Activated naive CD4-positive, alpha-beta T cell treated with anti-CD3 and anti-CD28 coated beads, Interleukin-2, amount 50 U/mL, for 72 hours (primary cell): ENCODE measurements around the gene OLFML2B. TPM values are rescaled to one million over a fixed set of nuclear protein-coding genes. Genes with fewer than 3 reads are reported as not detected.
"Not testable (repeated sequence)": the region's sequence is repeated elsewhere in the genome, so short reads cannot be mapped to it uniquely, and the experiment has no call there.

Source experiments
- ATAC-seq, 2 donors: fragments of 150-1000 bp; cut with Tn5 transposase; 2 replicates each; pipeline ENCODE4 v1.10.0; 2021; ENCODE audit warnings: mild to moderate bottlenecking in 2 of 2, moderate library complexity in 2 of 2
- DNase-seq, 2 donors: peaks; one replicate each; pipeline ENCODE4 v3.0.0; 2021 to 2022; ENCODE audit warnings: low spot score in 2 of 2
- H3K27ac Mint-ChIP-seq, 2 donors: one replicate each; pipeline ENCODE4 v1.8.0; 2022; ENCODE audit warnings: mild to moderate bottlenecking in 2 of 2, mixed read lengths in 2 of 2
- H3K36me3 Mint-ChIP-seq, 2 donors: one replicate each; pipeline ENCODE4 v1.8.0; 2022; ENCODE audit warnings: mixed read lengths in 2 of 2
- H3K9me3 Mint-ChIP-seq, 2 donors: one replicate each; pipeline ENCODE4 v1.8.0; 2022; ENCODE audit warnings: mixed read lengths in 2 of 2
- total RNA-seq, 2 donors: library from RNA; stranded (reverse); gene quantifications; one replicate each; pipeline ENCODE4 v1.2.3, GENCODE V29; 2022

OLFML2B gene
- total RNA-seq = under 1 TPM; 0.14 to 0.18 TPM

DNA sequence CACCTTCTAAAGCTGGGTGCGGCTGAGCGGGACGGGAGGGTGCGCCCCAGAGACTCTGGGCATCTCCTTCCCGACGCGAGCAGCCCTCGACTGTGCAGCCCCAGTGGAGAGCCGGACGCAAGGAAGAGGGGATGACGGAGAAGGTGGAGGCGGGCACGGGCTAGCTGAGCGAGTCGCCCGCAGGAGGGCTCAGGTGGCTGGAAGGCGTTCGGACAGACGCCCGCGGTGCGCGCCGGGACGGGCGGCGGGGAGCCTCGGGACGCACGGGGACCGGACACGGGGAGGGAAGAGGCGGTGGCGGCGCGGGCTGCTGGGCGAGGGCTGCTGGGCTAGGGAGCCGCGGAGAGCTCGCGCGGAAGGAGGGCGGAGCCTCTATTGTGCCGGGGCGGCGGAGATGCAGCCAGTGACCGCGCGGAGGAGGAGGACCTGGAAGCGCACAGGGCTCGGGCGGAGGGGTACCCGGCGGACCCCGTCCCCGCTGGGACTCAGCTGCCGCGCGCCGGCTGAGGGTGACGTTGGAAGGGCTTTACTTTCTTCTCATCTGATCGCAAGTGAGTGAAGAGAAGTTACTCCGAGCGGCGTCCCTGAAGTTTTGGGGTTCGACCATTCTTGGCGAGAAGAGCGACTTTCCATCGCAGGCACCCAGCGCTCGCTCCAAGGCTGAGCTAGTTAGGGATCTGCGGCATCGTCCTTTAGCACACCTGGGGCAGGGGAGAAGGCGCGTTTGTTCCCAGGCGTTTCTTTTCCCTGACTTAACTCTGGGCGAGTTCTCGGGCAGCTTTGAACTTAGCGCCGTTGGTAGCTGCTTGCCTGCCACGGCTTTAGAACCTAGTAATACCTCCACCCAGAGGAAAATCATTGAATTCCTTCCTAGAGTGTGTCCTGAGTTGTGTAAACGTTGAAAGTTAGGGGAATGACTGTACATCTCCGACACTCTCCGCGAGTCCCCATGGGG lies at the start of gene OLFML2B:
Gene OLFML2B (minus strand): TSS at position 323 of the 955 bp plus-strand sequence. CDS start 439 bp downstream, outside the sequence.
- peaks cover 0 to 4% of the 10 kb centered on the region in 2 donors for H3K36me3 Mint-ChIP-seq
- peak in 1 of 2 donors; percentile 69 for DNase-seq
- no peaks in the 10 kb centered on the region for H3K9me3 Mint-ChIP-seq
- no peak within 1 kb of the TSS for H3K27ac Mint-ChIP-seq
- peak; percentile 93 to 97 for ATAC-seq

DNA sequence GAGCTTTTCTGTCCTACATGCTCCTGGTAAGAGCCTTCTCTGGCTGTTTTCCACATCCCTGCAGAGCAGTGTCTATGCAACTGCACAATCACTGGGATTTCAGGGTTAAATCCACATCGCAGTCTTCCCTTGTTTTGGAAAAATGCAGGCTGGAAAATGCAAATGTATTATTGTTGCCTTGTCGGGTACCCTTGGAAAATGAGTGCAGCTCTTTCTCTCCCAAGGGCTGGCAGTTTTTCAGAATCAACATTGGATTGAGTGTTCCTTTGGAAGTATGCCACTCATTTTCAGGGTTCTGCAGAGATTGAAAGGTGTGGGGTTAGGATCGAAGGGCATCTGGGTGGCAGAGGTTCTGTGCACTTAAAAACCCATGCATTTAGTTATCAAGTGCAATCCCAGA lies 49.1 kb upstream of the OLFML2B start:
- no peaks in the 10 kb centered on the region for H3K9me3 Mint-ChIP-seq
- no peaks in the 10 kb centered on the region for H3K36me3 Mint-ChIP-seq
- ATAC-seq = no peak
- DNase-seq = no peak
- no peak overlapping the region for H3K27ac Mint-ChIP-seq

GRCh38 chr1:162070825-162071224 lies 47.2 kb upstream of the OLFML2B start:
- Mint-ChIP-seq H3K9me3 (no peaks in the 10 kb centered on the region), H3K36me3 (no peaks in the 10 kb centered on the region), H3K27ac (no peak overlapping the region)
- ATAC-seq (no peak), DNase-seq (no peak)

DNA sequence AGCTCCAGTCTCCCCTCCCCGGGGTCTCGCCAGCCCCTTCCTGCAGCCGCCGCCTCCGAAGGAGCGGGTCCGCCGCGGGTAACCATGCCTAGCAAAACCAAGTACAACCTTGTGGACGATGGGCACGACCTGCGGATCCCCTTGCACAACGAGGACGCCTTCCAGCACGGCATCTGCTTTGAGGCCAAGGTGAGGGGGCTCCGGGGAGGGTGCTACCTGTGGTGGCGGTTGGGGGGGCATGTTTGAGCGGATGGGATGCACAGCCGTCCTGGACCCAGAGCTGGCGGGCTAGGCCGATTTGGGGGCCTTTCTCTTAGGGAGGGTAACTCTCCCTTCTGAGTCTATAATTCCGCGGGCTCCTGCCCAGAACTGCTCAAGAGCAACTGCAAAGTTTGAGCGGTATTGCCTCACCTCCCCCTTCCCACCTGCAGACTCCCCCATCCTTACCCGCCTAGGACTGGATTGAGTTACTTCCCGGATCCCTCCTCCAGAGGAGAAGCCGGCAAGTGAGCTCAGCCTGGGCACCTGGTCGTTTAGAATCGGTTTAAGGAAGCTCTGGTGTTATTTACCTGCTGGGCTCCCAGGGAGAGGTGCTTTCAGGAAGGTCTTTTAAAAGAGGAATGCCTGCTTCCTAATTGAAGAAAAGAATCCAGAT lies 46.6 kb upstream of the OLFML2B start:
- DNase-seq (no peak), ATAC-seq (no peak)
- Mint-ChIP-seq H3K36me3 (no peaks in the 10 kb centered on the region), H3K27ac (no peak overlapping the region), H3K9me3 (no peaks in the 10 kb centered on the region)

- no peak within 1 kb of the TSS for H3K27ac Mint-ChIP-seq
- DNase-seq (peak; percentile 82 to 86), ATAC-seq (peak; percentile 99)
- H3K36me3 Mint-ChIP-seq = no peaks in the 10 kb centered on the region
- no peaks in the 10 kb centered on the region for H3K9me3 Mint-ChIP-seq
Observed at GRCh38 chr1:162069334-162070093, 45.8 kb upstream of the OLFML2B start, which contains the start of gene NOS1AP. TSS of gene NOS1AP (plus strand) at chr1:162069691. CDS start at chr1:162070178, 487 bp downstream.

- H3K9me3 Mint-ChIP-seq = no peaks in the 10 kb centered on the region
- H3K36me3 Mint-ChIP-seq = no peaks in the 10 kb centered on the region
- H3K27ac Mint-ChIP-seq = no peak overlapping the region
- DNase-seq = no peak
- no peak for ATAC-seq
Observed at GRCh38 chr1:162068301-162068700, 44.6 kb upstream of the OLFML2B start.

DNA sequence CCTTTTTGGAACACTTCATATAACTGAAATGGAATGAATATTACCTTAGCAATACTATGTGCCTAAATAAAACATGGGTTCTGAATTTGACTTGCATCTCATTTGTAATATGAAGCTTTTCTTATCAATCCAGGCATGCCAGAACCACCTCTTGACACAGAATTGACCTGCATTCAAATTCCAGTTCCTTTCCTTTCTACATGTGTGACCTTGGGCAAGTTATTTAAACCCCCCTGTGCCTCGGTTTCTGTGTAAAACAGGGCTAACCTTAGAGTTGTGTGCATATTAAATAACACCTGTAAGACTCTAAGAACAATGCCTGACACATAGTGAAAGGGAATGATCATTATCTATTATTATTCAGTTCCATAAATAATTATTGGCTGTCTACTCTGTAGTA lies 43.8 kb upstream of the OLFML2B start:
- Mint-ChIP-seq H3K36me3 (no peaks in the 10 kb centered on the region), H3K9me3 (no peaks in the 10 kb centered on the region), H3K27ac (no peak overlapping the region)
- no peak for ATAC-seq
- DNase-seq = no peak

DNA sequence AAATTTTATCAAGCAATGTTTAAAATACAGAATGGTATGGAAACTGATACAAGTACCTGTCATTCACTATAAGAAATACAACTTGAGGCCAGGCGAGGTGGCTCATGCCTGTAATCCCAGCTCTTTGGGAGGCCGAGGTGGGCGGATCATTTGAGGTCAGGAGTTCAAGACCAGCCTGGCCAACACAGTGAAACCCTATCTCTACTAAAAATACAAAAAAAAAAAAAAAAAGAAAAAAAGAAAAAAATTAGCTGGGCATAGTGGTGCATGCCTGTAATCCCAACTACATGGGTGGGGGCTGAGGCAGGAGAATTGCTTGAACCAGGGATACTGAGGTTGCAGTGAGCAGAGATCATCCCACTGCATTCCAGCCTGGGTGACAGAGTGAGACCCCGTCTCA lies 43.2 kb upstream of the OLFML2B start:
- DNase-seq, H3K36me3 Mint-ChIP-seq, H3K9me3 Mint-ChIP-seq, H3K27ac Mint-ChIP-seq, ATAC-seq: not testable (repeated sequence)

DNA sequence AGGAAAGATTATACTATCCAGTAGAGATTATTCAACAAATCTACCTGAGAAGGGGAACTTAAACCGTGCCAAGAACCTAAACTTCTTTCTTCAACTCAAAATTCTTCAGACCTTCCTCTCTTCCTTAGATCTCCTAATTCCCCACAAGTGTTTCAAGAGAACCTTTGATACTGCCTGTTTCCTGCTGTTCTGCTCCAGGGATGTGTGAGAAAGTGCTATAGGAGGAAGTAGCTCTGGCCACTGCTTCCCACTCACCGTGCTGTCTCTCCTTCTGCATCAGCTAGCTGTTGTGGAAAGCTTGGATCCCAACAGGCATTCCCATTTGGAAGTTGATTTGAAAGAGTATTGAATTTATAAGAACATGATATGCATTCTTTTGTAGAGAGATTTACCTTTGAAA lies 41.3 kb upstream of the OLFML2B start:
- H3K27ac Mint-ChIP-seq = no peak overlapping the region
- no peak for DNase-seq
- H3K9me3 Mint-ChIP-seq = no peaks in the 10 kb centered on the region
- ATAC-seq = no peak
- H3K36me3 Mint-ChIP-seq = no peaks in the 10 kb centered on the region

DNA sequence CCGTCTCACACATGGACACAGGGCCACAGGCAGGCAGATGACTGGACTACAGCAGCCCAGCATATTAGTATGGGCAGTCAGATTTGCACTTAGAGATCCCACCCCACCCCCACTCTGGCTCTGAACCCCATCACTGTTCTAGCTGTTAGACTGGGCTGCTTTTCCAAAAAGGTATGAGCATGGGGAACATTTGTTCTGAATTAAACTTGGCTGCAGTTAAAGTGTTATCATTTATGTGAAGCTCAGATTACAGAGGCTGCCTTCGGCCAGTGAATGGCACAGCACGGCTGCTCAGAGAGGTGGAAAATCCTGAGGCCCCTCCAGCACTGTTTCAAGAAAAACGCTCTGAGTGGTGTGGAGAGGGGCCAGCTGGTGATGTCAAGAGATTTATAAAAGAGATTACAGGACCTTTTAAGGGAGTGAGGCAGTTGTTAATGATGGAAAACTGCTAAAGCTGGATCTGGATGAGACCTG lies 38.9 kb upstream of the OLFML2B start:
- DNase-seq (no peak), ATAC-seq (no peak)
- Mint-ChIP-seq H3K27ac (no peak overlapping the region), H3K36me3 (no peaks in the 10 kb centered on the region), H3K9me3 (no peaks in the 10 kb centered on the region)

DNA sequence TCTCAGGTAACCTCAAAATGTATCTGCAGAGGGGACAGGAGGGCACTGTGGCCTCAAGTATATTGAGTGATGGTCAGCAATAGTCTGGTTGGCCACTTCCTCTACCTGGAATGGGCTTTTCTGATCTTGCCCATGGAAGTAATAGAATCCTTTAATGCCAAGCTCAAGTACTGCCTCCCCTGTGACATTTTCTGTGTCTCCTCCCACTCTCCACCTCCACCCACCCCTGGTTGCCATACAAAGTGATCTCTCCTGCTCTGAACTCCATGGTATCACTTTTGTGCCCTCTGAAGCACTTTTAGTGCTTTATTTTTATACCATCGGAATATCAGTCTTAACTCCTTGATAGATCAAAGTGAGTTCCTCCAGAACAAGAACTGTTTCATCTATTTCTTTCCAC lies 36.6 kb upstream of the OLFML2B start:
- H3K27ac Mint-ChIP-seq = no peak overlapping the region
- no peaks in the 10 kb centered on the region for H3K9me3 Mint-ChIP-seq
- no peaks in the 10 kb centered on the region for H3K36me3 Mint-ChIP-seq
- ATAC-seq = no peak
- DNase-seq = no peak

DNA sequence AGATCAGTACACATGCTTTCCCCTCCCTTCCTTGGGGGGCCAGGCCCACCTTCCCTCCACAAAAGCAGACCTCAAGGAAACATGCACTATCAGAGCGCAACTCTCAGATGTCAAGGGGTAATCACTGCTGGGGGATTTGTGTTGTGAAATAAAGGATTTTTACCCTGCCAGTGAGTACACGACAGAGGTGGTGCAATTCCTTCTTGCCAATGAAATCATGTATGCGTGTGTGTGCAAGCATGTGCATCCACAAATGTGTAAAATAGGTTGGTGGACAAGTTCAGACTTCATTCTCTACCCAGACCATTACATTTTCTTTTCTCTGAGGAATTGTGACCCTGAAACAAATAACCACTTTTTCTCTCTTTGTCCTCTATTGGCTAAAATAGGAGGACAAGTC lies 36.1 kb upstream of the OLFML2B start:
- H3K27ac Mint-ChIP-seq = no peak overlapping the region
- no peaks in the 10 kb centered on the region for H3K9me3 Mint-ChIP-seq
- no peak for DNase-seq
- H3K36me3 Mint-ChIP-seq = no peaks in the 10 kb centered on the region
- ATAC-seq = no peak

- no peak for DNase-seq
- H3K36me3 Mint-ChIP-seq = no peaks in the 10 kb centered on the region
- no peaks in the 10 kb centered on the region for H3K9me3 Mint-ChIP-seq
- H3K27ac Mint-ChIP-seq = no peak overlapping the region
- ATAC-seq = no peak
Observed at GRCh38 chr1:162056579-162056978, 32.9 kb upstream of the OLFML2B start.

DNA sequence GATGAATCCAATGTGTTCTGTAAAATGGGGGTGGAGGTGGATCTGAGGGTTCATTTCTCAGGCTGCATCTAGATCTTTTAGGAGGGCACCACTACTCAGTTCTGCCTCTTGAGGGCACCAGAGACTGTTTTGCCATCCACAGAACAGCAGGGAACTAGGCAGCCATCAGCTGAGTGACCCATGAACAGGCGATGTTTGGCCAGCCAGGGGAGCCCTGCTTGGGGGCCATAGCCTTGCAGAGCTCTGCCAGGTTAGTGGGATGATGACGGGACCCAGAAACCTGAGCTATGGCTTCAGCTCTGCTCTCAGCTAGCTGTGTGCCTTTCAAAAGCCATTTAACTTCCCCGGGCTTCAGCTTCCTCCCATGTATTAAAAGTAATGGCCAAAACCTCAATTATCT lies 32.4 kb upstream of the OLFML2B start:
- DNase-seq (peak in 1 of 2 donors; percentile 43), ATAC-seq (peak; percentile 69 to 73)
- Mint-ChIP-seq H3K27ac (no peak overlapping the region), H3K36me3 (no peaks in the 10 kb centered on the region), H3K9me3 (no peaks in the 10 kb centered on the region)

GRCh38 chr1:162055062-162055461 lies 31.4 kb upstream of the OLFML2B start:
- Mint-ChIP-seq H3K36me3 (no peaks in the 10 kb centered on the region), H3K27ac (no peak overlapping the region), H3K9me3 (no peaks in the 10 kb centered on the region)
- ATAC-seq (peak in 1 of 2 donors; percentile 64), DNase-seq (no peak)

GRCh38 chr1:162053949-162054348 lies 30.3 kb upstream of the OLFML2B start:
- H3K27ac Mint-ChIP-seq, H3K36me3 Mint-ChIP-seq, H3K9me3 Mint-ChIP-seq, ATAC-seq, DNase-seq: not testable (repeated sequence)

DNA sequence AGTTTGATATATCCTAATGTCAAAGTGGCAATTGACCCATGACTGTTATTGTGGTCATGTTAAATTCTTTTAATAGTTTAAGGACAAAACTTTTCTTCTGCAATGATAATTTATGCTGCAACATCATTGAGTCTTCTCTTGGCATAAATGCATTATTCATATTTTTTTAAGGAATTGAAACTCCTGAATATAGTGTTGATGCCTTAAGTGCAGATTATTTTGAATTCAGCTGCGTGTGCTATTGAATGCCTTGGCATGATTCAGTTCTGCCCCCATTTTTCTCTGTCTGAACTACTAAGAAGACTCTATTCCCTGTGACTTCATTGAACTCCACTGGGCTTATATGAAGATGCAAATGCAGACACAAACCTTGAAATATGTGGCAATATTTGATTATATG lies 23.3 kb upstream of the OLFML2B start:
- Mint-ChIP-seq H3K36me3 (no peaks in the 10 kb centered on the region), H3K9me3 (no peaks in the 10 kb centered on the region), H3K27ac (no peak overlapping the region)
- DNase-seq (no peak), ATAC-seq (no peak)
